MG63 (cell line): ENCODE measurements around the gene IHH. TPM values are rescaled to one million over a fixed set of nuclear protein-coding genes. Genes with fewer than 3 reads are reported as not detected.

Experiments used
- DNase-seq: peaks from one replicate; pipeline ENCODE4 v3.0.0-alpha.2; 2020
- H3K27me3 ChIP-seq: fragments of 250-450 bp; sonication (Bioruptor Pico); 2 replicates; pipeline ENCODE4 v1.5.1; 2020; ENCODE audit warnings: mild to moderate bottlenecking, moderate library complexity
- H3K36me3 ChIP-seq: fragments of 250-450 bp; sonication (Bioruptor Pico); 2 replicates; pipeline ENCODE4 v1.5.1; 2020; ENCODE audit warnings: mild to moderate bottlenecking, moderate library complexity
- H3K4me3 ChIP-seq: fragments of 250-450 bp; sonication (Bioruptor Pico); 2 replicates; pipeline ENCODE4 v1.5.1; 2020; ENCODE audit warnings: mild to moderate bottlenecking, moderate library complexity
- H3K9me3 ChIP-seq: fragments of 250-450 bp; sonication (Bioruptor Pico); 2 replicates; pipeline ENCODE4 v1.5.1; 2020; ENCODE audit warnings: mild to moderate bottlenecking, moderate library complexity
- total RNA-seq: library from RNA; depleted of rRNA; stranded (reverse); fragments of >200 nt; shearing (Covaris generic); gene quantifications from 2 replicates; pipeline ENCODE4 v1.2.3, GENCODE V29; 2014; ENCODE audit warnings: low replicate concordance

Gene IHH
- total RNA-seq, 1 experiment from 2014 or later, result 0.16 TPM

- Histone ChIP-seq H3K9me3 (no peaks in the 10 kb centered on the region), H3K27me3 (peaks cover 15% of the 10 kb centered on the region), H3K36me3 (no peaks in the 10 kb centered on the region), H3K4me3 (no peak overlapping the region)
- no peak for DNase-seq
These were observed 30.4 kb downstream of the IHH start for GRCh38 chr2:219030177-219030940.

GRCh38 chr2:219029829-219030165, 30.9 kb downstream of the IHH start:
- H3K27me3 ChIP-seq, result peaks cover 13% of the 10 kb centered on the region
- DNase-seq, result peak; percentile 64
- no peak overlapping the region for H3K4me3 ChIP-seq
- no peaks in the 10 kb centered on the region for H3K9me3 ChIP-seq
- no peaks in the 10 kb centered on the region for H3K36me3 ChIP-seq

DNA sequence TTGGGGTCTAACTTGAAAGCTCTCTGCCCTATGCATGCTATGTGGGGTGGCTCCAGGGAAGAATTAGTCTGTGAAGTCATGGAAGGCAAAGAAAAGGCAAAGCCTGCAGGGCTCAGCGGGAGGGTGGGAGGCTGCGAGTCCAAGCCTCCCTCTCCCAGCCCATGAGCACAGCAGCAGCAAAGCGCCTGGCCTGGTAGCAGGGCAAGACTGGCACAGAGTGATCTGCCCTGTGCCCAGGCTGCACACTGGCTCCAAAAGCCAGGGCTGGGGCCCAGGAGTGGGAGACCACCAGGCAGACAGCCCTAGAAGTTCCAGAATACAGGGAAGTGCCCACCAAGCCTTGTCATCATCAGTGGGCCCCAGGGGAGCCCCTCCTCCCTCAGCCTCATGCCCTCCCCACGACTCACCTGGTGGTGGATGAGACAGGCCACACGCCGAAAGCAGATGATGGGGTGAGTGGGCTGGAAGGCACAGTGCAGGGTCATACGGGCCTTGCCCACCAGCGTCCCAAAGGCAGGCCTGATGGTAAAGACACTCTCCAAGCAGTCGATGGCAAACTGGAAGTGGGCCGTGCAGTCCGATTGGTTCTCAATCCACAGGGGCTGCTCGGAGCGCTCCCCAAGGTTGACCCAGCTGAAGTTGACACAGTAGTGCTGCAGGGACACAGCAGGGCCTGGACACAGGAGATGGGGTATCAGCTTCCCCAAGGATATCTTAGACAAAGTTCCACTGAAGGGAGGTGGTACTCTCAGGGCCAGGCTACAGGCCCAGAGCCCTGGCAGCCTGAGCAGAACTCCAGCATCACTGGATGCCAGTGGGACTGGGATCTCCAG, 31.5 kb downstream of the IHH start:
- Histone ChIP-seq H3K27me3 (peaks cover 8% of the 10 kb centered on the region), H3K36me3 (no peaks in the 10 kb centered on the region), H3K9me3 (no peaks in the 10 kb centered on the region), H3K4me3 (no peak overlapping the region)
- no peak for DNase-seq

DNA sequence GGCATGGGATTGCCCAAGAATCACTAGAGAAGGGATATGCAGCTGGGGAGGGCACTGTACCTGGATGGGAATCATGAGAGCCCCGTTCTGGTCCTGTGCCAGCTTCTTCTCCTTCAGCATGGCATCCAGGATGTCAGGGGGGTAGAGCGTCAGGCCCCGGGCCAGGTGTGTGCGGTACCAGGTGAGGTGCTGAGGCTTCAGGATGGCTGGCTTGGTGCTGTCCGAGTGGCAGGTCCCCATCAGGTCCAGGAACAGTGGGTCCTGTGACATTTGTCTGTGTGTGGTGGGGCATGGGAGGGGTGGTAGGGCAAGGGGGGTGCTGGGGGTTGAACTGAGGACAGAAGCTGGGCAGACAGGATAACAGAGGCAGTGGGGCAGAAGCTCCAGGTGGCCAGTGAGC, 32.6 kb downstream of the IHH start:
- Histone ChIP-seq H3K9me3 (no peaks in the 10 kb centered on the region), H3K4me3 (no peak overlapping the region), H3K27me3 (no peaks in the 10 kb centered on the region), H3K36me3 (no peaks in the 10 kb centered on the region)
- DNase-seq, result no peak

DNA sequence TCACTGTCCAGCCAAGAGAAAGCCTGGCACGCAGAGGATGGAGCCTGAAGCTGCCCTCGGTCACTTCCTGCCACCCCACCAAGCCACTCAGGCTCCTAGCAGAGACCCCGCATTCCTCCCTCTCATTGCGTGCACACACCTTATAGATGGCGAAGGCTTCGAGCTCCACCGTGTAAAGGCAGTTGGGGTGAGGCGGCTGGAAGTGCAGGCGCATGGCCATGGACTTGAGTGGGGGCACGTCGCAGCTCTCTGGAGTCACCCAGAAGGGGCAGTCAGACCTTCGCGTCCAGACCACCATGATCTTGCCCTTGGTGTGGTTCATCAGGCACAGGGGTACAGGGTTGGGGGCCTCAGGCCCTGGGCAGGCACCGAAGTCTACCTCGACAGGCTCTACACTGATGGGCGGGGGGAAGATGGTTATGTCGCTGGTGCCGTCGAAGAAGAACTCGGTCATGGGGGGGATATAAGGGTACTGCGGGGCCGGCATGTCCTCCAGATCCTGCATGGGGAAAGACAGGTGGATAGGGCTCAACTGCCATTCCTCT, 33.1 kb downstream of the IHH start:
- no peak overlapping the region for H3K4me3 ChIP-seq
- no peaks in the 10 kb centered on the region for H3K27me3 ChIP-seq
- no peak for DNase-seq
- no peaks in the 10 kb centered on the region for H3K9me3 ChIP-seq
- no peaks in the 10 kb centered on the region for H3K36me3 ChIP-seq

- Histone ChIP-seq H3K9me3 (no peaks in the 10 kb centered on the region), H3K27me3 (no peaks in the 10 kb centered on the region), H3K36me3 (no peaks in the 10 kb centered on the region), H3K4me3 (no peak overlapping the region)
- DNase-seq, result no peak
These were observed 33.8 kb downstream of the IHH start for GRCh38 chr2:219026946-219027345.

GRCh38 chr2:219025637-219026585, 34.8 kb downstream of the IHH start:
- Histone ChIP-seq H3K4me3 (no peak overlapping the region), H3K27me3 (no peaks in the 10 kb centered on the region), H3K9me3 (no peaks in the 10 kb centered on the region), H3K36me3 (no peaks in the 10 kb centered on the region)
- DNase-seq, result no peak

- no peaks in the 10 kb centered on the region for H3K36me3 ChIP-seq
- no peak overlapping the region for H3K4me3 ChIP-seq
- H3K27me3 ChIP-seq, result no peaks in the 10 kb centered on the region
- H3K9me3 ChIP-seq, result no peaks in the 10 kb centered on the region
- DNase-seq, result no peak
These were observed 36.7 kb downstream of the IHH start for GRCh38 chr2:219024059-219024458.

- DNase-seq, result no peak
- H3K27me3 ChIP-seq, result no peaks in the 10 kb centered on the region
- H3K36me3 ChIP-seq, result no peaks in the 10 kb centered on the region
- no peaks in the 10 kb centered on the region for H3K9me3 ChIP-seq
- no peak overlapping the region for H3K4me3 ChIP-seq
These were observed 37.6 kb downstream of the IHH start for GRCh38 chr2:219023045-219023605.

- no peak overlapping the region for H3K4me3 ChIP-seq
- no peaks in the 10 kb centered on the region for H3K27me3 ChIP-seq
- no peaks in the 10 kb centered on the region for H3K36me3 ChIP-seq
- DNase-seq, result no peak
- H3K9me3 ChIP-seq, result no peaks in the 10 kb centered on the region
These were observed 38.1 kb downstream of the IHH start for GRCh38 chr2:219022616-219023015.

- Histone ChIP-seq H3K36me3 (no peaks in the 10 kb centered on the region), H3K9me3 (no peaks in the 10 kb centered on the region), H3K27me3 (no peaks in the 10 kb centered on the region), H3K4me3 (no peak overlapping the region)
- DNase-seq, result no peak
These were observed 38.7 kb downstream of the IHH start for GRCh38 chr2:219022041-219022440.

GRCh38 chr2:219021591-219021990, 39.1 kb downstream of the IHH start:
- H3K36me3 ChIP-seq, result no peaks in the 10 kb centered on the region
- H3K4me3 ChIP-seq, result no peak overlapping the region
- no peaks in the 10 kb centered on the region for H3K9me3 ChIP-seq
- no peak for DNase-seq
- no peaks in the 10 kb centered on the region for H3K27me3 ChIP-seq

GRCh38 chr2:219020604-219021365, 39.9 kb downstream of the IHH start:
- no peak for DNase-seq
- Histone ChIP-seq H3K4me3 (no peak overlapping the region), H3K9me3 (no peaks in the 10 kb centered on the region), H3K27me3 (no peaks in the 10 kb centered on the region), H3K36me3 (no peaks in the 10 kb centered on the region)

GRCh38 chr2:219019436-219019835, 41.3 kb downstream of the IHH start:
- Histone ChIP-seq H3K36me3 (no peaks in the 10 kb centered on the region), H3K9me3 (no peaks in the 10 kb centered on the region), H3K4me3 (no peak overlapping the region), H3K27me3 (no peaks in the 10 kb centered on the region)
- DNase-seq, result no peak

DNA sequence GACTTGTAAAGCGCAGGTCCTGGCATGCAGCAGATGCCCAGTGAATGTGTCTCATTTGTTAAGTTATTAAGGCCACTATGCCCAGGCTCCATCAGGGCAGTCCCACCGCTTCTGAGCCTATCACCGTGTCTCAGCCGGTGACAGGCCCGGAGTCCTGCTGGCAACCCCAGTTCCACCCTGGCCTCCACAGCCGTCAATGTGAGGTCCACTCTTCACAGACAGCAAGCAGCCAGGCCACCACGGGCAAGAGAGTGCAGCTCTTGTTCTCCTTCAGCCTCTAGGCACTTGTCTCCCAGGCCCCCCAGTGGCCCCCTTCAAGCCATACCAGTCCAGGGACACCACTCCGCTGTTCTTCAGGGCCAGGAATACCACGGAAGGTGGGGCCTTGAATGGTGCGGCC, 42.0 kb downstream of the IHH start:
- H3K27me3 ChIP-seq, result no peaks in the 10 kb centered on the region
- no peaks in the 10 kb centered on the region for H3K36me3 ChIP-seq

GRCh38 chr2:219018286-219018685, 42.4 kb downstream of the IHH start:
- Histone ChIP-seq H3K27me3 (no peaks in the 10 kb centered on the region), H3K9me3 (no peaks in the 10 kb centered on the region), H3K4me3 (no peak overlapping the region), H3K36me3 (no peaks in the 10 kb centered on the region)
- DNase-seq, result no peak

More for the DNA sequence above, 42.0 kb downstream of the IHH start:
- no peaks in the 10 kb centered on the region for H3K9me3 ChIP-seq
- DNase-seq, result no peak
- H3K4me3 ChIP-seq, result no peak overlapping the region
